Measurements from ENCODE around the gene PHYH. TPM values are rescaled to one million over a fixed set of nuclear protein-coding genes. Genes with fewer than 3 reads are reported as not detected.
"Not testable (repeated sequence)": the region's sequence is repeated elsewhere in the genome, so short reads cannot be mapped to it uniquely, and the experiment has no call there.

Gene PHYH
- total RNA-seq, 1 experiment from 2014 or later = 11.1 TPM

GRCh38 chr10:13276146-13276545 lies 23.7 kb downstream of the PHYH start:
- not testable (repeated sequence) for H3K27ac ChIP-seq; H3K4me3 ChIP-seq; H3K36me3 ChIP-seq; DNase-seq (ENCODE audit: low read depth in 1 of 2, low spot score in 2 of 2); H3K9me3 ChIP-seq (replicated peaks); H3K27me3 ChIP-seq (replicated peaks); H3K4me1 ChIP-seq (replicated peaks)

- no peak for DNase-seq (ENCODE audit: low read depth in 1 of 2, low spot score in 2 of 2)
- H3K4me3 ChIP-seq = no peak overlapping the region
- no peaks in the 10 kb centered on the region for H3K9me3 ChIP-seq (replicated peaks)
- peaks cover 3% of the 10 kb centered on the region; the same call in 1 of the 2 replicates for H3K4me1 ChIP-seq (replicated peaks)
- H3K36me3 ChIP-seq = no peaks in the 10 kb centered on the region
- H3K27ac ChIP-seq = no peak overlapping the region
- H3K27me3 ChIP-seq (replicated peaks) = no peaks in the 10 kb centered on the region
Measured at GRCh38 chr10:13272164-13272571, 27.7 kb downstream of the PHYH start.

- no peaks in the 10 kb centered on the region for H3K9me3 ChIP-seq (replicated peaks)
- H3K36me3 ChIP-seq = no peaks in the 10 kb centered on the region
- H3K4me1 ChIP-seq (replicated peaks) = peaks cover 3% of the 10 kb centered on the region; the same call in 1 of the 2 replicates
- H3K4me3 ChIP-seq = no peak overlapping the region
- H3K27ac ChIP-seq = no peak overlapping the region
- peak; percentile 31 to 51 for DNase-seq (ENCODE audit: low read depth in 1 of 2, low spot score in 2 of 2)
- no peaks in the 10 kb centered on the region for H3K27me3 ChIP-seq (replicated peaks)
Measured at GRCh38 chr10:13271552-13272163, 28.2 kb downstream of the PHYH start.

GRCh38 chr10:13270877-13271551 lies 28.9 kb downstream of the PHYH start:
- no peaks in the 10 kb centered on the region for H3K9me3 ChIP-seq (replicated peaks)
- no peaks in the 10 kb centered on the region for H3K36me3 ChIP-seq
- no peaks in the 10 kb centered on the region for H3K27me3 ChIP-seq (replicated peaks)
- no peak for DNase-seq (ENCODE audit: low read depth in 1 of 2, low spot score in 2 of 2)
- peaks cover 3% of the 10 kb centered on the region; the same call in 1 of the 2 replicates for H3K4me1 ChIP-seq (replicated peaks)
- H3K4me3 ChIP-seq = no peak overlapping the region
- no peak overlapping the region for H3K27ac ChIP-seq

- DNase-seq (ENCODE audit: low read depth in 1 of 2, low spot score in 2 of 2) = no peak
- Histone ChIP-seq H3K4me3 (no peak overlapping the region), H3K27me3 (replicated peaks) (no peaks in the 10 kb centered on the region; the same call in 1 of the 2 replicates), H3K9me3 (replicated peaks) (no peaks in the 10 kb centered on the region), H3K4me1 (replicated peaks) (peaks cover 3% of the 10 kb centered on the region; the same call in 1 of the 2 replicates), H3K36me3 (no peaks in the 10 kb centered on the region), H3K27ac (no peak overlapping the region)
Measured at GRCh38 chr10:13268841-13269240, 31.0 kb downstream of the PHYH start.

GRCh38 chr10:13268310-13268709 lies 31.6 kb downstream of the PHYH start:
- DNase-seq (ENCODE audit: low read depth in 1 of 2, low spot score in 2 of 2) = no peak
- H3K27ac ChIP-seq = no peak overlapping the region
- H3K27me3 ChIP-seq (replicated peaks) = no peaks in the 10 kb centered on the region; the same call in 1 of the 2 replicates
- no peaks in the 10 kb centered on the region for H3K9me3 ChIP-seq (replicated peaks)
- H3K4me3 ChIP-seq = no peak overlapping the region
- H3K36me3 ChIP-seq = no peaks in the 10 kb centered on the region
- H3K4me1 ChIP-seq (replicated peaks) = peaks cover 3% of the 10 kb centered on the region; the same call in 1 of the 2 replicates

GRCh38 chr10:13263591-13263990 lies 36.3 kb downstream of the PHYH start:
- Histone ChIP-seq H3K4me1 (replicated peaks) (no peaks in the 10 kb centered on the region), H3K27me3 (replicated peaks) (no peaks in the 10 kb centered on the region; the same call in 1 of the 2 replicates), H3K9me3 (replicated peaks) (no peaks in the 10 kb centered on the region), H3K4me3 (no peak overlapping the region), H3K27ac (no peak overlapping the region), H3K36me3 (no peaks in the 10 kb centered on the region)
- no peak for DNase-seq (ENCODE audit: low read depth in 1 of 2, low spot score in 2 of 2)

- H3K27ac ChIP-seq = no peak overlapping the region
- no peaks in the 10 kb centered on the region for H3K36me3 ChIP-seq
- H3K4me1 ChIP-seq (replicated peaks) = no peaks in the 10 kb centered on the region
- no peak for DNase-seq (ENCODE audit: low read depth in 1 of 2, low spot score in 2 of 2)
- H3K9me3 ChIP-seq (replicated peaks) = no peaks in the 10 kb centered on the region
- H3K4me3 ChIP-seq = no peak overlapping the region
- H3K27me3 ChIP-seq (replicated peaks) = no peaks in the 10 kb centered on the region; the same call in 1 of the 2 replicates
Measured at GRCh38 chr10:13262433-13262832, 37.4 kb downstream of the PHYH start.

- H3K36me3 ChIP-seq = no peaks in the 10 kb centered on the region
- H3K9me3 ChIP-seq (replicated peaks) = no peaks in the 10 kb centered on the region
- no peaks in the 10 kb centered on the region for H3K4me1 ChIP-seq (replicated peaks)
- H3K27ac ChIP-seq = no peak overlapping the region
- DNase-seq (ENCODE audit: low read depth in 1 of 2, low spot score in 2 of 2) = no peak
- peaks cover 13% of the 10 kb centered on the region; the same call in 1 of the 2 replicates for H3K27me3 ChIP-seq (replicated peaks)
- H3K4me3 ChIP-seq = no peak overlapping the region
Measured at GRCh38 chr10:13257621-13258140, 42.2 kb downstream of the PHYH start.

- no peak for DNase-seq (ENCODE audit: low read depth in 1 of 2, low spot score in 2 of 2)
- H3K27me3 ChIP-seq (replicated peaks) = peaks cover 13% of the 10 kb centered on the region; the same call in 1 of the 2 replicates
- no peaks in the 10 kb centered on the region for H3K9me3 ChIP-seq (replicated peaks)
Measured at GRCh38 chr10:13256627-13257026, 43.2 kb downstream of the PHYH start.

GRCh38 chr10:13253726-13254125 lies 46.1 kb downstream of the PHYH start:
- no peak overlapping the region for H3K4me3 ChIP-seq
- H3K9me3 ChIP-seq (replicated peaks) = no peaks in the 10 kb centered on the region
- H3K27ac ChIP-seq = no peak overlapping the region
- H3K27me3 ChIP-seq (replicated peaks) = peaks cover 13% of the 10 kb centered on the region; the same call in 1 of the 2 replicates
- DNase-seq (ENCODE audit: low read depth in 1 of 2, low spot score in 2 of 2) = no peak
- H3K4me1 ChIP-seq (replicated peaks) = no peaks in the 10 kb centered on the region
- no peaks in the 10 kb centered on the region for H3K36me3 ChIP-seq

More at GRCh38 chr10:13256627-13257026, 43.2 kb downstream of the PHYH start:
- H3K36me3 ChIP-seq = no peaks in the 10 kb centered on the region
- no peak overlapping the region for H3K4me3 ChIP-seq
- H3K27ac ChIP-seq = no peak overlapping the region
- H3K4me1 ChIP-seq (replicated peaks) = no peaks in the 10 kb centered on the region

- H3K36me3 ChIP-seq = no peaks in the 10 kb centered on the region
- DNase-seq (ENCODE audit: low read depth in 1 of 2, low spot score in 2 of 2) = no peak
- H3K27ac ChIP-seq = no peak overlapping the region
- H3K9me3 ChIP-seq (replicated peaks) = no peaks in the 10 kb centered on the region
- H3K4me3 ChIP-seq = no peak overlapping the region
- no peaks in the 10 kb centered on the region for H3K27me3 ChIP-seq (replicated peaks)
- H3K4me1 ChIP-seq (replicated peaks) = no peaks in the 10 kb centered on the region
Measured at GRCh38 chr10:13247784-13248183, 52.1 kb downstream of the PHYH start.

GRCh38 chr10:13247246-13247645 lies 52.6 kb downstream of the PHYH start:
- no peaks in the 10 kb centered on the region for H3K9me3 ChIP-seq (replicated peaks)
- no peaks in the 10 kb centered on the region for H3K27me3 ChIP-seq (replicated peaks)
- DNase-seq (ENCODE audit: low read depth in 1 of 2, low spot score in 2 of 2) = no peak
- no peaks in the 10 kb centered on the region for H3K4me1 ChIP-seq (replicated peaks)
- H3K36me3 ChIP-seq = no peaks in the 10 kb centered on the region
- no peak overlapping the region for H3K27ac ChIP-seq
- H3K4me3 ChIP-seq = no peak overlapping the region

GRCh38 chr10:13242260-13242659 lies 57.6 kb downstream of the PHYH start:
- H3K4me3 ChIP-seq; H3K36me3 ChIP-seq; H3K9me3 ChIP-seq (replicated peaks); H3K27ac ChIP-seq; H3K27me3 ChIP-seq (replicated peaks); H3K4me1 ChIP-seq (replicated peaks); DNase-seq (ENCODE audit: low read depth in 1 of 2, low spot score in 2 of 2): not testable (repeated sequence)
